Measurements from ENCODE around the gene ARFGAP1. TPM values are rescaled to one million over a fixed set of nuclear protein-coding genes. Genes with fewer than 3 reads are reported as not detected.
A peak's percentile ranks its signal among the peaks of the same experiment; 100 is the strongest.

The ARFGAP1 gene
- total and polyA plus RNA-seq, 2 donors (not counting 3 experiments of a cell fraction or from before 2014, with no cell fraction given) = 93.7 to 126 TPM

DNA sequence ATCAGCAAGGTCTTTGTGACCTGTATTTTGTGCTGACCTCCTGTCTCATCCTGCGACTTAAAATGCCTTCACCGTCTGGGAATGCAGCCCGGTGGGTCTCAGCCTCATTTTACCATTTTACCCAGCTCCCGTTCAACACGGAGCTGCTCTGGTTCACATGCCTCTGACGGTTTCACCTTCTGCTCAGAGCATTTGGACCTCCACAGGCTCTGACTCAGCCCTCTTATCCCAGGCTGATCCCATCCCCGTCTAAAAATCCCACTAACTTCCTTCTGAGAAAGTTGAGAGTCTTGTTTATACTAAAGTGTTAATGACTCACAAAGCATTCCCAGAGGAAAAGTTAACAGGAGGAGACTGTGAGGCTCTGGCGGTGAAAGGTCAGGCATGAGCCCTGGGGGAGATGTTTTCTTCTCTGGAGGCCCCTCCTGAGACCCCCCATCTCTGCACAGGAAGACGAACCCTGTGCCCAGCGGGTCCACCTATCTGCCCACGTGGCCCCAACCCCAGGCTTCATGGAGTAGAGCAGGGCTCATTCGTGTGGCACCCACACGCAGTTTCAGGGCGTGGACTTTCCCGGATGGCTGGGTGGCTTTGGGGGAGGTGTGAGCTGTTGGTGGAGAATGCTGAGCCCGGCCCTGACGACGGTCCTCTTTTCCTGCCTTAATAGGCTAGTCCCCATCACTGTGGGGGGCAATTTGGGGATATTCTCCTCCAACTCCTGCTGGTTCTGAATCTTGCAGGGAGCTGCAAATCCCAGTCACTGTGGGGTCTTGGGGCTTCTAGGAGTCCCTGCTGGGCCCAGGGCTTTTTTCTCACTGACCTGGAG is 40.2 kb upstream of the ARFGAP1 start:
- intact Hi-C loops (cut with micrococcal nuclease) (loop anchor here (5.0 kb wide), 1 partner anchor 175 kb away; no protein-coding TSS in a partner anchor), dilution Hi-C loops (cut with MboI; ENCODE audit: extremely low pct_ligation_motif_present, low sequenced_read_pairs) (no loop called here)
- CTCF ChIA-PET = interaction anchor here (0.7 to 11.0 kb wide), 5 partner anchors 8 to 231 kb away, joined by 3 to 116 read pairs (median 3); no protein-coding TSS in a partner anchor
- Histone ChIP-seq H3K36me3 (ENCODE audit: control insufficient read depth in 2 of 2, extremely low read depth in 1 of 2, insufficient read depth in 2 of 2, low read length in 2 of 2) (no peaks in the 10 kb centered on the region), H3K9me3 (replicated peaks; ENCODE audit: control insufficient read depth, insufficient read depth, low read length) (no peaks in the 10 kb centered on the region), H3K27ac (ENCODE audit: insufficient read depth, low read depth, low read length) (no peak overlapping the region), H3K27me3 (ENCODE audit: control insufficient read depth in 2 of 2, insufficient read depth in 2 of 2, low read length in 2 of 2) (peaks cover 0 to 10% of the 10 kb centered on the region in 2 experiments), H3K4me1 (ENCODE audit: control insufficient read depth, extremely low read depth, insufficient read depth, low read length) (no peaks in the 10 kb centered on the region), H3K9ac (replicated peaks; ENCODE audit: extremely low read depth, insufficient read depth, low read length) (no peak overlapping the region), H4K20me1 (replicated peaks; ENCODE audit: control insufficient read depth, extremely low read depth, insufficient read depth, low read length) (no peaks in the 10 kb centered on the region), H3K9me1 (replicated peaks; ENCODE audit: control insufficient read depth, extremely low read depth, insufficient read depth, low read length) (no peaks in the 10 kb centered on the region), H3K4me2 (ENCODE audit: insufficient read depth, low read length) (no peak overlapping the region), H3K79me2 (ENCODE audit: control insufficient read depth, insufficient read depth, low read length) (no peaks in the 10 kb centered on the region), H3K4me3 (replicated peaks in 1 of 3; ENCODE audit: insufficient read depth in 1 of 3, low read depth in 1 of 3, low read length in 3 of 3) (no peak overlapping the region), H2AFZ (ENCODE audit: low read depth, low read length) (no peak overlapping the region)
- POLR2A ChIA-PET = interaction anchor here (0.5 kb wide), 1 partner anchor 89 kb away, joined by 4 read pairs; no protein-coding TSS in a partner anchor
- no peak for TF ChIP-seq JUN (IDR thresholded peaks at IDR 0.05; ENCODE audit: borderline replicate concordance, insufficient read depth, insufficient read length, low read depth)
- TF ChIP-seq MYC (IDR thresholded peaks at IDR 0.05; ENCODE audit: low read depth, low read length) = no peak
- TF ChIP-seq POLR2AphosphoS5 (IDR thresholded peaks at IDR 0.05; ENCODE audit: insufficient read depth, low read depth, low read length) = no peak
- TF ChIP-seq FOS (IDR thresholded peaks at IDR 0.05; ENCODE audit: borderline replicate concordance, insufficient read depth, low read length) = peak; percentile 57
- FAIRE-seq (peak; percentile 70), DNase-seq (ENCODE audit: low read depth, low spot score) (peak; percentile 11)
- no TSS peak for BruUV-seq (replicated peaks)

DNA sequence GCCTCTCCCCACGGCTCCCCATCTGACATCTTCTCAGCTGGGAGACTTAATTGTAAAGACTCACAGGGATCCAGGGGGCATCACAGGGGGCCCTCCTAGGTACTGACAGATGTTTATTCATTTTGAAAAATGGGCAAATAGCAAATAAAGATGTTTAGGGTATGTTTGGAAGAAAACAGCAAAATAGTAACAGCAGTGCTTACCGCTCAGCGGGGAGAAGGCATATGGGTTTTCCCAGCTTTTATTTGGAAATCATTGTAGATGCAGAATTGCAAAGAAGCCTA is 39.6 kb upstream of the ARFGAP1 start:
- FAIRE-seq = no peak
- Histone ChIP-seq H3K9me3 (replicated peaks; ENCODE audit: control insufficient read depth, insufficient read depth, low read length) (no peaks in the 10 kb centered on the region), H3K79me2 (ENCODE audit: control insufficient read depth, insufficient read depth, low read length) (no peaks in the 10 kb centered on the region), H4K20me1 (replicated peaks; ENCODE audit: control insufficient read depth, extremely low read depth, insufficient read depth, low read length) (no peaks in the 10 kb centered on the region), H3K4me3 (replicated peaks in 1 of 3; ENCODE audit: insufficient read depth in 1 of 3, low read depth in 1 of 3, low read length in 3 of 3) (no peak overlapping the region), H3K27me3 (ENCODE audit: control insufficient read depth in 2 of 2, insufficient read depth in 2 of 2, low read length in 2 of 2) (peaks cover 0 to 10% of the 10 kb centered on the region in 2 experiments), H2AFZ (ENCODE audit: low read depth, low read length) (no peak overlapping the region), H3K4me2 (ENCODE audit: insufficient read depth, low read length) (no peak overlapping the region), H3K9ac (replicated peaks; ENCODE audit: extremely low read depth, insufficient read depth, low read length) (no peak overlapping the region), H3K9me1 (replicated peaks; ENCODE audit: control insufficient read depth, extremely low read depth, insufficient read depth, low read length) (no peaks in the 10 kb centered on the region), H3K36me3 (ENCODE audit: control insufficient read depth in 2 of 2, extremely low read depth in 1 of 2, insufficient read depth in 2 of 2, low read length in 2 of 2) (no peaks in the 10 kb centered on the region), H3K27ac (ENCODE audit: insufficient read depth, low read depth, low read length) (no peak overlapping the region), H3K4me1 (ENCODE audit: control insufficient read depth, extremely low read depth, insufficient read depth, low read length) (no peaks in the 10 kb centered on the region)
- ChIA-PET POLR2A (no interaction called here), CTCF (interaction anchor here (0.7 to 11.0 kb wide), 5 partner anchors 9 to 230 kb away, joined by 3 to 116 read pairs (median 3); no protein-coding TSS in a partner anchor)
- TF ChIP-seq POLR2A (IDR thresholded peaks at IDR 0.05; ENCODE audit: low read depth, low read length) (no peak), EZH2 (IDR thresholded peaks at IDR 0.05; ENCODE audit: borderline replicate concordance, low read depth, low read length, severe bottlenecking) (no peak), JUN (IDR thresholded peaks at IDR 0.05; ENCODE audit: borderline replicate concordance, insufficient read depth, insufficient read length, low read depth) (no peak), MYC (IDR thresholded peaks at IDR 0.05; ENCODE audit: low read depth, low read length) (no peak), FOS (IDR thresholded peaks at IDR 0.05; ENCODE audit: borderline replicate concordance, insufficient read depth, low read length) (no peak), POLR2AphosphoS5 (IDR thresholded peaks at IDR 0.05; ENCODE audit: insufficient read depth, low read depth, low read length) (no peak), GATA2 (IDR thresholded peaks at IDR 0.05; ENCODE audit: insufficient read depth, insufficient read length, low read depth, low read length) (no peak)
- TF ChIP-seq, protein P1, sequence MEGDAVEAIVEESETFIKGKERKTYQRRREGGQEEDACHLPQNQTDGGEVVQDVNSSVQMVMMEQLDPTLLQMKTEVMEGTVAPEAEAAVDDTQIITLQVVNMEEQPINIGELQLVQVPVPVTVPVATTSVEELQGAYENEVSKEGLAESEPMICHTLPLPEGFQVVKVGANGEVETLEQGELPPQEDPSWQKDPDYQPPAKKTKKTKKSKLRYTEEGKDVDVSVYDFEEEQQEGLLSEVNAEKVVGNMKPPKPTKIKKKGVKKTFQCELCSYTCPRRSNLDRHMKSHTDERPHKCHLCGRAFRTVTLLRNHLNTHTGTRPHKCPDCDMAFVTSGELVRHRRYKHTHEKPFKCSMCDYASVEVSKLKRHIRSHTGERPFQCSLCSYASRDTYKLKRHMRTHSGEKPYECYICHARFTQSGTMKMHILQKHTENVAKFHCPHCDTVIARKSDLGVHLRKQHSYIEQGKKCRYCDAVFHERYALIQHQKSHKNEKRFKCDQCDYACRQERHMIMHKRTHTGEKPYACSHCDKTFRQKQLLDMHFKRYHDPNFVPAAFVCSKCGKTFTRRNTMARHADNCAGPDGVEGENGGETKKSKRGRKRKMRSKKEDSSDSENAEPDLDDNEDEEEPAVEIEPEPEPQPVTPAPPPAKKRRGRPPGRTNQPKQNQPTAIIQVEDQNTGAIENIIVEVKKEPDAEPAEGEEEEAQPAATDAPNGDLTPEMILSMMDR (IDR thresholded peaks at IDR 0.05; ENCODE audit: extremely low read depth in 1 of 2, insufficient read depth in 1 of 2, low read depth in 1 of 2, low read length in 2 of 2) = no peak
- TF ChIP-seq, protein P2, sequence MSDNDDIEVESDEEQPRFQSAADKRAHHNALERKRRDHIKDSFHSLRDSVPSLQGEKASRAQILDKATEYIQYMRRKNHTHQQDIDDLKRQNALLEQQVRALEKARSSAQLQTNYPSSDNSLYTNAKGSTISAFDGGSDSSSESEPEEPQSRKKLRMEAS (IDR thresholded peaks at IDR 0.05; ENCODE audit: insufficient read depth, insufficient read length) = no peak
- dilution Hi-C loops (cut with MboI; ENCODE audit: extremely low pct_ligation_motif_present, low sequenced_read_pairs) (no loop called here), intact Hi-C loops (cut with micrococcal nuclease) (loop anchor here (5.0 kb wide), 1 partner anchor 176 kb away; no protein-coding TSS in a partner anchor)
- BruUV-seq (replicated peaks) = no TSS peak
- DNase-seq (ENCODE audit: low read depth, low spot score) = no peak
